GM12878 (cell line): ENCODE results near the gene PI4KB. TPM values are rescaled to one million over a fixed set of nuclear protein-coding genes. Genes with fewer than 3 reads are reported as not detected.

Source experiments
- BMI1 ChIP-seq: fragments of 450-650 bp; IDR thresholded peaks from 2 replicates; pipeline ENCODE4 v1.6.1; 2016; ENCODE audit warnings: mild to moderate bottlenecking, moderate library complexity, borderline replicate concordance
- CBFB ChIP-seq: IDR thresholded peaks from 2 replicates; pipeline ENCODE4 v1.6.1; 2016; ENCODE audit warnings: antibody characterized with exemption, low read depth
- CHD2 ChIP-seq: IDR thresholded peaks from 2 replicates; pipeline ENCODE4 v1.6.1; 2011; ENCODE audit warnings: low read depth, low read length, improper control_type of control experiment, borderline replicate concordance
- CHD4 ChIP-seq: fragments of 200-600 bp; sonication (generic); IDR thresholded peaks from 2 replicates; pipeline ENCODE4 v1.6.1; 2016; ENCODE audit warnings: mild to moderate bottlenecking
- MTA3 ChIP-seq: IDR thresholded peaks from 2 replicates; pipeline ENCODE4 v1.6.1; 2012; ENCODE audit warnings: low read length, inconsistent platforms, borderline replicate concordance
- PML ChIP-seq: IDR thresholded peaks from 2 replicates; pipeline ENCODE4 v1.6.1; 2012; ENCODE audit warnings: low read length, inconsistent platforms
- POLR2A ChIP-seq: IDR thresholded peaks from 2 replicates; pipeline ENCODE4 v1.6.1; 2011; ENCODE audit warnings: low read depth, mild to moderate bottlenecking, low read length
- POLR2AphosphoS5 ChIP-seq: IDR thresholded peaks from 2 replicates; pipeline ENCODE4 v1.6.1; 2011; ENCODE audit warnings: mild to moderate bottlenecking, low read length, inconsistent platforms
- SMAD1 ChIP-seq: fragments of 450-650 bp; IDR thresholded peaks from 2 replicates; pipeline ENCODE4 v1.6.1; 2018; ENCODE audit warnings: mild to moderate bottlenecking, low read depth; ENCODE audit not compliant: partially characterized antibody
- SREBF1 ChIP-seq: IDR thresholded peaks from 2 replicates; pipeline ENCODE4 v1.6.1; 2012; ENCODE audit warnings: mild to moderate bottlenecking, low read length
- SUPT20H ChIP-seq: IDR thresholded peaks from 2 replicates; pipeline ENCODE4 v1.6.1; 2011; ENCODE audit warnings: low read depth, mild to moderate bottlenecking, low read length, moderate library complexity, borderline replicate concordance; ENCODE audit not compliant: control insufficient read depth
- TAF1 ChIP-seq: IDR thresholded peaks from 2 replicates; pipeline ENCODE4 v1.6.1; 2011; ENCODE audit warnings: mild to moderate bottlenecking, low read depth, low read length, borderline replicate concordance
- ZNF217 ChIP-seq: fragments of 450-650 bp; IDR thresholded peaks from 2 replicates; pipeline ENCODE4 v1.6.1; 2017; ENCODE audit warnings: antibody characterized with exemption, mild to moderate bottlenecking
- ZZZ3 ChIP-seq: IDR thresholded peaks from 2 replicates; pipeline ENCODE4 v1.6.1; 2011; ENCODE audit warnings: low read depth; ENCODE audit not compliant: control insufficient read depth, insufficient read length
- polyA plus RNA-seq, 11 experiments: library from polyadenylated mRNA; depleted of rRNA in 4 of 11; unstranded in 6 of 11; stranded (reverse) in 5 of 11; fragments of >200 nt; fragmentation: Nextera tagmentation in 4 of 11; fragmentation: Illumina TruSeq in 1 of 11; extraction: Ambion mirVana in 4 of 11; extraction: Trizol in 1 of 11; gene quantifications; 1 replicate in 1 of 11; 2 replicates in 10 of 11; pipeline versions ENCODE4 v1.2.1 to v1.2.3, GENCODE V29; 2011 to 2016; ENCODE audit warnings: inconsistent platforms in 2 of 11, missing spikeins in 2 of 11, low read depth in 1 of 11
- total RNA-seq, 4 experiments: library from RNA; depleted of rRNA in 3 of 4; stranded (reverse); fragments of >200 nt in 3 of 4; fragmentation: Illumina TruSeq in 1 of 4; extraction: Trizol in 1 of 4; gene quantifications; 2 replicates each; pipeline versions ENCODE4 v1.2.1 to v1.2.3, GENCODE V29; 2013 to 2021
- TF ChIP-seq, protein P1 (sequence below): IDR thresholded peaks from 2 replicates; pipeline ENCODE4 v1.6.1; 2011; ENCODE audit warnings: borderline replicate concordance, low read depth, mild to moderate bottlenecking, moderate library complexity, low read length; ENCODE audit not compliant: insufficient read depth, poor library complexity, severe bottlenecking
- TF ChIP-seq, protein P2 (sequence below): IDR thresholded peaks from 2 replicates; pipeline ENCODE4 v1.6.1; 2012; ENCODE audit warnings: low read depth, low read length, improper control_type of control experiment
- TF ChIP-seq, protein P3 (sequence below), 3 experiments: IDR thresholded peaks in 2 of 3; conservative IDR thresholded peaks in 1 of 3; 2 replicates each; pipeline ENCODE4 v1.5.1; 2011; ENCODE audit warnings: low read depth in 3 of 3, low read length in 3 of 3, mild to moderate bottlenecking in 3 of 3, control low read depth in 2 of 3, moderate library complexity in 2 of 3, inconsistent platforms in 1 of 3, mixed read lengths in 1 of 3; ENCODE audit not compliant: control insufficient read depth in 2 of 3, insufficient read depth in 1 of 3; ENCODE audit errors: extremely low read depth in 1 of 3
- TF ChIP-seq, protein P4 (sequence below): fragments of 450-650 bp; conservative IDR thresholded peaks from 2 replicates; pipeline ENCODE4 v1.6.1; 2017; ENCODE audit warnings: mild to moderate bottlenecking, moderate library complexity

Gene PI4KB
- total and polyA plus RNA-seq, 10 of the 15 experiments (the other 5 are each of a cell fraction or from before 2014, with no cell fraction given) = 3.3 to 88.3 (median 51.7) TPM

DNA sequence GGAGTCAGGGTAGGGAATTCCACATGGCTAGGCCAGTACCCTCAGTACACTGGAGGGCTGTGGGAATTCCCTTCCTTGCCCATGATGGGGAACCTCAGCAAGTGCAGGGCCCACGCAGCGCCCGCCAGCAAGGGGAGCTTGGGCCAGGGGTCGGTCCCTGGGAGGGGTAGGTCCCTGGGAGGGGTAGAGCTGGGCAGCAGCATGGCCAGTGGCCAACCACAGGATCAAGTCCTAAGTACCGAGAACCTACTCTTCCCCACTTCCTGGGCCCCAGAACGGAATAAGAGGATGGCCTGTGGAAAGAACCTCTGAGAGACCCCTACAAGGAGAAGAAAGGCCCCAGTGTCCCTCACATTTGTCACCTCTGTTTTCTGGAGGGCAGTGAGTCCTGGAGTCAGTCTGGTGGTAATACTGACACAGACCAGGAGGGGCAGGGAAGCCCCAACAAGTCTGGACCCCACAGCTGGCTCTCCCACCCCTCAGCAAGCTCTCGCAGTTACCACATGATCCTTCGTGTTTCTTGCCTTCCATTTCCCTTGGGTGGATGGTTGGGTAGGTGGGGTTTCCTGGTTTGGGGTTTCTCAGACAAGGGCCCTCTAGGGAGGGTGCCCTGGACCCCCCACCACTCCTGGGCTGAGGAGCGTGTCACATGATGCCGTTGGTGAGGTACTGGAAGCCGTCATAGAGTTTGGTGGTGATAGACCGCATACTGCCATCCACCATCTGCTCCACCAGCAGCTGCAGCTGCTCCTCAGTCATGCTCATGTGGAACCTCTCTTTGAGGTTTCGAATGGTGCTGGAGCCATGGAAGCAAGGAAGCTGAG, 34.8 kb downstream of the PI4KB start (continued):
- TF ChIP-seq SREBF1 = no peak
- 0 out of 2 replicates have a peak, but pooled peaks have one; percentile 25 for TF ChIP-seq CBFB
- TF ChIP-seq, protein P1, sequence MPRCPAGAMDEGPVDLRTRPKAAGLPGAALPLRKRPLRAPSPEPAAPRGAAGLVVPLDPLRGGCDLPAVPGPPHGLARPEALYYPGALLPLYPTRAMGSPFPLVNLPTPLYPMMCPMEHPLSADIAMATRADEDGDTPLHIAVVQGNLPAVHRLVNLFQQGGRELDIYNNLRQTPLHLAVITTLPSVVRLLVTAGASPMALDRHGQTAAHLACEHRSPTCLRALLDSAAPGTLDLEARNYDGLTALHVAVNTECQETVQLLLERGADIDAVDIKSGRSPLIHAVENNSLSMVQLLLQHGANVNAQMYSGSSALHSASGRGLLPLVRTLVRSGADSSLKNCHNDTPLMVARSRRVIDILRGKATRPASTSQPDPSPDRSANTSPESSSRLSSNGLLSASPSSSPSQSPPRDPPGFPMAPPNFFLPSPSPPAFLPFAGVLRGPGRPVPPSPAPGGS = peak; percentile 31
- TF ChIP-seq PML = 0 out of 2 replicates have a peak, but pooled peaks have one; percentile 11
- TF ChIP-seq, protein P2, sequence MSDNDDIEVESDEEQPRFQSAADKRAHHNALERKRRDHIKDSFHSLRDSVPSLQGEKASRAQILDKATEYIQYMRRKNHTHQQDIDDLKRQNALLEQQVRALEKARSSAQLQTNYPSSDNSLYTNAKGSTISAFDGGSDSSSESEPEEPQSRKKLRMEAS = no peak
- no peak for TF ChIP-seq BMI1
- no peak for TF ChIP-seq CHD2
- no peak for TF ChIP-seq TAF1
- no peak for TF ChIP-seq ZZZ3
- TF ChIP-seq, protein P3, sequence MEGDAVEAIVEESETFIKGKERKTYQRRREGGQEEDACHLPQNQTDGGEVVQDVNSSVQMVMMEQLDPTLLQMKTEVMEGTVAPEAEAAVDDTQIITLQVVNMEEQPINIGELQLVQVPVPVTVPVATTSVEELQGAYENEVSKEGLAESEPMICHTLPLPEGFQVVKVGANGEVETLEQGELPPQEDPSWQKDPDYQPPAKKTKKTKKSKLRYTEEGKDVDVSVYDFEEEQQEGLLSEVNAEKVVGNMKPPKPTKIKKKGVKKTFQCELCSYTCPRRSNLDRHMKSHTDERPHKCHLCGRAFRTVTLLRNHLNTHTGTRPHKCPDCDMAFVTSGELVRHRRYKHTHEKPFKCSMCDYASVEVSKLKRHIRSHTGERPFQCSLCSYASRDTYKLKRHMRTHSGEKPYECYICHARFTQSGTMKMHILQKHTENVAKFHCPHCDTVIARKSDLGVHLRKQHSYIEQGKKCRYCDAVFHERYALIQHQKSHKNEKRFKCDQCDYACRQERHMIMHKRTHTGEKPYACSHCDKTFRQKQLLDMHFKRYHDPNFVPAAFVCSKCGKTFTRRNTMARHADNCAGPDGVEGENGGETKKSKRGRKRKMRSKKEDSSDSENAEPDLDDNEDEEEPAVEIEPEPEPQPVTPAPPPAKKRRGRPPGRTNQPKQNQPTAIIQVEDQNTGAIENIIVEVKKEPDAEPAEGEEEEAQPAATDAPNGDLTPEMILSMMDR (IDR thresholded peaks at IDR 0.05 in 2 of 3, conservative IDR thresholded peaks at IDR 0.05 in 1 of 3; ENCODE audit: control insufficient read depth in 2 of 3, extremely low read depth in 1 of 3, insufficient read depth in 1 of 3, low read depth in 3 of 3, low read length in 3 of 3) = 0 out of 6 replicates have a peak, but pooled peaks of 1 of the 3 experiments have one; percentile 15
- peak; percentile 73 for TF ChIP-seq POLR2AphosphoS5
- TF ChIP-seq SUPT20H = no peak
- TF ChIP-seq SMAD1 = no peak
- TF ChIP-seq, protein P4, sequence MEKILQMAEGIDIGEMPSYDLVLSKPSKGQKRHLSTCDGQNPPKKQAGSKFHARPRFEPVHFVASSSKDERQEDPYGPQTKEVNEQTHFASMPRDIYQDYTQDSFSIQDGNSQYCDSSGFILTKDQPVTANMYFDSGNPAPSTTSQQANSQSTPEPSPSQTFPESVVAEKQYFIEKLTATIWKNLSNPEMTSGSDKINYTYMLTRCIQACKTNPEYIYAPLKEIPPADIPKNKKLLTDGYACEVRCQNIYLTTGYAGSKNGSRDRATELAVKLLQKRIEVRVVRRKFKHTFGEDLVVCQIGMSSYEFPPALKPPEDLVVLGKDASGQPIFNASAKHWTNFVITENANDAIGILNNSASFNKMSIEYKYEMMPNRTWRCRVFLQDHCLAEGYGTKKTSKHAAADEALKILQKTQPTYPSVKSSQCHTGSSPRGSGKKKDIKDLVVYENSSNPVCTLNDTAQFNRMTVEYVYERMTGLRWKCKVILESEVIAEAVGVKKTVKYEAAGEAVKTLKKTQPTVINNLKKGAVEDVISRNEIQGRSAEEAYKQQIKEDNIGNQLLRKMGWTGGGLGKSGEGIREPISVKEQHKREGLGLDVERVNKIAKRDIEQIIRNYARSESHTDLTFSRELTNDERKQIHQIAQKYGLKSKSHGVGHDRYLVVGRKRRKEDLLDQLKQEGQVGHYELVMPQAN = no peak
- peak; percentile 74 for TF ChIP-seq POLR2A
- TF ChIP-seq MTA3 = 0 out of 2 replicates have a peak, but pooled peaks have one; percentile 62
- TF ChIP-seq ZNF217 = no peak
- no peak for TF ChIP-seq CHD4
